Thymus (tissue), 11 donors: ENCODE measurements around the gene OVOL2. TPM values are rescaled to one million over a fixed set of nuclear protein-coding genes. Genes with fewer than 3 reads are reported as not detected.
"Not testable (repeated sequence)": the region's sequence is repeated elsewhere in the genome, so short reads cannot be mapped to it uniquely, and the experiment has no call there.

Source experiments
- DNase-seq, 9 donors: peaks; one replicate each; pipeline ENCODE4 v3.0.0-alpha.2; 2013; ENCODE audit warnings: low spot score in 9 of 9, low read depth in 6 of 9, missing footprints in 1 of 9
- H3K27ac ChIP-seq, 2 donors: one replicate each; pipeline ENCODE4 v1.5.1; 2013; ENCODE audit warnings: control low read depth in 1 of 2, low read depth in 1 of 2, low read length in 1 of 2, mild to moderate bottlenecking in 1 of 2, moderate library complexity in 1 of 2
- H3K27me3 ChIP-seq, 2 donors: one replicate each; pipeline ENCODE4 v1.5.1; 2013; ENCODE audit warnings: low read length in 1 of 2; ENCODE audit not compliant: control insufficient read depth in 2 of 2, insufficient read depth in 1 of 2
- H3K36me3 ChIP-seq, 2 donors: one replicate each; pipeline ENCODE4 v1.5.1; 2013; ENCODE audit warnings: low read length in 1 of 2, mild to moderate bottlenecking in 1 of 2, moderate library complexity in 1 of 2; ENCODE audit not compliant: control insufficient read depth in 2 of 2, insufficient read depth in 2 of 2
- H3K4me1 ChIP-seq, 2 donors: one replicate each; pipeline ENCODE4 v1.5.1; 2013; ENCODE audit warnings: low read length in 2 of 2; ENCODE audit not compliant: control insufficient read depth in 2 of 2, insufficient read depth in 2 of 2
- H3K4me3 ChIP-seq, 2 donors: one replicate each; pipeline ENCODE4 v1.5.1; 2013; ENCODE audit warnings: low read length in 2 of 2, control low read depth in 1 of 2, mild to moderate bottlenecking in 1 of 2
- H3K9me3 ChIP-seq, 2 donors: one replicate each; pipeline ENCODE4 v1.5.1; 2013; ENCODE audit warnings: low read length in 1 of 2, mild to moderate bottlenecking in 1 of 2; ENCODE audit not compliant: control insufficient read depth in 2 of 2, insufficient read depth in 1 of 2
- WGBS: extraction: QIAGEN DNeasy Blood & Tissue Kit; methylation state at CpG from one replicate; pipeline ENCODE4 v1.1.7; 2013; 5-methylcytosine and 5-hydroxymethylcytosine counted together
- polyA plus RNA-seq: library from polyadenylated mRNA; stranded (reverse); fragments of 200-250 nt; gene quantifications from one replicate; pipeline ENCODE4 v1.2.3, GENCODE V29; 2013
- total RNA-seq: library from RNA; stranded (reverse); fragments of 120-200 nt; gene quantifications from one replicate; pipeline ENCODE4 v1.2.4, GENCODE V29; 2013
- donor health status: healthy.

OVOL2 gene
- total and polyA plus RNA-seq, 2 donors: 0.94 to 3.1 TPM

GRCh38 chr20:18090477-18090876 is 32.8 kb upstream of the OVOL2 start:
- DNase-seq: no peak
- H3K9me3 ChIP-seq: no peaks in the 10 kb centered on the region
- no peaks in the 10 kb centered on the region for H3K4me1 ChIP-seq
- H3K27ac ChIP-seq: no peak overlapping the region
- no peaks in the 10 kb centered on the region for H3K36me3 ChIP-seq
- no peak overlapping the region for H3K4me3 ChIP-seq
- H3K27me3 ChIP-seq: no peaks in the 10 kb centered on the region
- WGBS: 94% methylated on average over 10 of the region's 10 CpGs

GRCh38 chr20:18090044-18090443 is 32.3 kb upstream of the OVOL2 start:
- DNase-seq: no peak
- Histone ChIP-seq H3K27ac (no peak overlapping the region), H3K9me3 (no peaks in the 10 kb centered on the region), H3K27me3 (no peaks in the 10 kb centered on the region), H3K36me3 (no peaks in the 10 kb centered on the region), H3K4me1 (no peaks in the 10 kb centered on the region), H3K4me3 (no peak overlapping the region)
- 78% methylated on average over 3 of the region's 3 CpGs for WGBS

GRCh38 chr20:18088841-18089240 is 31.1 kb upstream of the OVOL2 start:
- H3K27ac ChIP-seq, H3K36me3 ChIP-seq, H3K9me3 ChIP-seq, H3K4me1 ChIP-seq, H3K4me3 ChIP-seq, H3K27me3 ChIP-seq, DNase-seq: not testable (repeated sequence)
- WGBS: 97% methylated on average over 11 of the region's 11 CpGs

GRCh38 chr20:18088298-18088697 is 30.6 kb upstream of the OVOL2 start:
- not testable (repeated sequence) for H3K4me1 ChIP-seq, H3K27ac ChIP-seq, H3K36me3 ChIP-seq, H3K9me3 ChIP-seq, DNase-seq, H3K27me3 ChIP-seq, H3K4me3 ChIP-seq
- 75% methylated on average over 3 of the region's 3 CpGs for WGBS

GRCh38 chr20:18087054-18087453 is 29.3 kb upstream of the OVOL2 start:
- 81% methylated on average over 6 of the region's 6 CpGs for WGBS
- H3K9me3 ChIP-seq: no peaks in the 10 kb centered on the region

GRCh38 chr20:18080836-18081235 is 23.1 kb upstream of the OVOL2 start:
- not testable (repeated sequence) for H3K27ac ChIP-seq
- 97% methylated on average over 9 of the region's 9 CpGs for WGBS

More at GRCh38 chr20:18087054-18087453, 29.3 kb upstream of the OVOL2 start:
- H3K27ac ChIP-seq: no peak overlapping the region
- H3K27me3 ChIP-seq: no peaks in the 10 kb centered on the region
- no peaks in the 10 kb centered on the region for H3K36me3 ChIP-seq
- no peaks in the 10 kb centered on the region for H3K4me1 ChIP-seq
- H3K4me3 ChIP-seq: no peak overlapping the region
- no peak for DNase-seq

GRCh38 chr20:18079756-18080353 is 22.1 kb upstream of the OVOL2 start:
- H3K4me1 ChIP-seq: no peaks in the 10 kb centered on the region
- WGBS: 95% methylated on average over 10 of the region's 10 CpGs

More at GRCh38 chr20:18080836-18081235, 23.1 kb upstream of the OVOL2 start:
- not testable (repeated sequence) for H3K36me3 ChIP-seq, H3K9me3 ChIP-seq, H3K4me1 ChIP-seq, DNase-seq, H3K27me3 ChIP-seq, H3K4me3 ChIP-seq

GRCh38 chr20:18077157-18077556 is 19.4 kb upstream of the OVOL2 start:
- no peak for DNase-seq
- Histone ChIP-seq H3K36me3 (no peaks in the 10 kb centered on the region), H3K27ac (no peak overlapping the region), H3K4me3 (no peak overlapping the region), H3K4me1 (no peaks in the 10 kb centered on the region), H3K9me3 (no peaks in the 10 kb centered on the region), H3K27me3 (no peaks in the 10 kb centered on the region)
- WGBS: 83% methylated on average over 4 of the region's 4 CpGs

More at GRCh38 chr20:18079756-18080353, 22.1 kb upstream of the OVOL2 start:
- Histone ChIP-seq H3K9me3 (no peaks in the 10 kb centered on the region), H3K4me3 (no peak overlapping the region), H3K27ac (no peak overlapping the region), H3K36me3 (no peaks in the 10 kb centered on the region), H3K27me3 (no peaks in the 10 kb centered on the region)
- DNase-seq: no peak

- no peaks in the 10 kb centered on the region for H3K4me1 ChIP-seq
- H3K4me3 ChIP-seq: no peak overlapping the region
- H3K36me3 ChIP-seq: no peaks in the 10 kb centered on the region
- H3K9me3 ChIP-seq: no peaks in the 10 kb centered on the region
- no peaks in the 10 kb centered on the region for H3K27me3 ChIP-seq
- 97% methylated on average over 7 of the region's 7 CpGs for WGBS
- DNase-seq: no peak
- no peak overlapping the region for H3K27ac ChIP-seq
These were observed 14.8 kb upstream of the OVOL2 start for GRCh38 chr20:18072532-18072931.
